A172 (cell line): Measurements from ENCODE around the gene CCDC141. TPM values are rescaled to one million over a fixed set of nuclear protein-coding genes. Genes with fewer than 3 reads are reported as not detected.
"Not testable (repeated sequence)": the region's sequence is repeated elsewhere in the genome, so short reads cannot be mapped to it uniquely, and the experiment has no call there.

Source experiments
- DNase-seq: peaks from one replicate; pipeline ENCODE4 v3.0.0-alpha.2; 2015; ENCODE audit warnings: low spot score
- total RNA-seq: library from RNA; depleted of rRNA; stranded (reverse); fragments of >200 nt; shearing (Covaris generic); gene quantifications from 2 replicates; pipeline ENCODE4 v1.2.3, GENCODE V29; 2014

Gene CCDC141
- total RNA-seq, 1 experiment from 2014 or later: 0.31 TPM

DNA sequence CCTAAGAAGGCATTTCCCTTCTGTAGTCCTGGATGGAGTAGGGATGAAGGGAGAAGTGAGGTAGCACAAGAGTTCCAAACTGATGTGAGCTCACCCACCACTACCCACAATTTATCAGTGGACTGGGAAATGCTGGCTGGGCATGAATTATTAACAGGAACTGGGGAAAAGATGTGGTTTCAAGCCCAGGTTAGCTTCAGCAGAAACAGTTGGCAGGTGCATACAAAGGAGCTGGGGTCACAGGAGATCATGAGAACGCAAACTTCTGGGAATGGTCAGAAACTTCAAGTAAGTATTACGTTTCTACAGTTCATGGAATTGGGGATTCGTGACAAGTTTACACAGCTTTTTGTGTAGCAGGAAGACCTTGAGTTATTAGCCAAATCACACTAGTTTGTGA is 5.4 kb downstream of the CCDC141 start:
- no peak for DNase-seq

- DNase-seq: no peak
These were observed 12.1 kb downstream of the CCDC141 start for GRCh38 chr2:179037807-179038206.

- DNase-seq: peak; percentile 11
These were observed 13.5 kb downstream of the CCDC141 start for GRCh38 chr2:179036353-179036905.

DNA sequence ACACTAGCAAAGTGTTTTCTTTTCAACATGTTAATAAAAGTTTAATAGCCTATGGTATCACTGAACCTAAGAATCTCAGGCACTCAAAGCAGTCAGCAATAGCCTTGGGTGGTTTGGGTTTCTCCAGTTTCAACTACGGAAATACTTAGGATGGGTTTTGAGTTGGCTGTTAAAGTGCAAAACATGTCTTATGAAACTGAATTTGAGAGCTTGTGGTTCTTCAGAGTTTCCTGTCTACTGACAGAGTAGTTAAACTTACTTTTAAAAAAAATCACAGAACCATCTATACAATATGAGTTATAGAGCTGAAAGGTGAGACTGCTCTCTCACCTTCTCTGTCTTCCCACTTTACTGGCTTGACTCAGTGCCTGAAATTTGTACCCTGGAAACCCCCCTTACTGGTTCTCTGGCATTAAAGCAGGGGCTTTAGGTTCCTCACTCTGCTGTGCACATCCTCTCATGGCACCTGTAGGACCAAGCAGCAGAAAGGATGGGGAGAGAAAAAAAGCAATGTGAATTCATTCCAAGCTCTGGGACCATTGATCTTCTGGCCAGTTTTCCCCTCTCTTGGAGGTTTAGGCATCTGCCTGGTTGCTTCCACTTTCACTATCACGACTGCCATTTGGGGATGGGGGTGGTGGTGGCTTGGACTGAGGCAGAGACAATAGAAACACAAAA is 18.1 kb downstream of the CCDC141 start:
- DNase-seq: no peak

DNA sequence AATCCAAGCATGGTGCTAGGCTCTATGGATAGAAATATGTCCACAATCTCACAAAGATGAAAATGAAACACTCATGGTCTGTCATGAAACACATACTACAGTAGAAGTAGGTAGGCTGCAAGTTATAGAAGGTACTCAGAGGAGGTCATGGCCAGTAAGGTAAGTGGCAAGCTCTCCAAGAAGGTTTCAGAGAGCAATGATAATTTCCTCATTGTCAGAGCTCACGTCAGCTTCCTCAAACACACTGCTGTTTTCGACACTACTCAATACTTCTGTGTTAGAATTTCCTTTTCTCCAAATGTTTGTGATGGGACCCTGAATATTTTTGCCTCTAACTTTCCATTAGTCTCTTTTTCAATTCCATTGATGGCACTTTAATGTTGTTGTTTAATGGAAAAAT is 25.5 kb downstream of the CCDC141 start:
- no peak for DNase-seq

- no peak for DNase-seq
These were observed 27.3 kb downstream of the CCDC141 start for GRCh38 chr2:179022685-179023084.

GRCh38 chr2:179021258-179021657 is 28.7 kb downstream of the CCDC141 start:
- no peak for DNase-seq

DNA sequence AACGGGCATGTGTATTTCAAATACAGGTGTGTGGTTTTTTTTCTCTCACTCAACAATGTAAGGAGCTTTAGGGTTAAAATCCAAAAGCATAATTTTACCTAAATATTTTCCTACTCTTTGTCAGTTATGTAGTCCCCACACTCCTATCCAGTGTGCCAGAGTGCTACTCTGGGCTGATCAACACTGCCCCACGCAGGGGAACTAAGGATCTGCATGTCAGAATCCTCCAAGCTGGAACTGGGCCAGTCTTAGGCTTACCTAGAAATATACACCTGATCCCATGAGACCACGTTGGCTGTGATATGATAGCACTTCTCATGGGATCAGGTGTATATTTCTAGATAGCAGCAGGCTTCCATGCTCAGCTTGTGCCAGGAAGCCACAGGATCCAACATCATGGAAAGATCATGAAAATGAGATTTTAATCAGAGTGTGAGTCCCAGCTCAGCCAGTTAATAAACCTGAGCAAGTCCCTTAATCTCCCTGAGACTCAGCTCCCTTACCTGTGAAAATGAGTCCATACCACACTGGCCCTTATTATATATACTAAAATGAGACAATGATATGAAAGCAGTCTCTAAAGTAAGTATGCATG is 29.7 kb downstream of the CCDC141 start:
- peak; percentile 27 for DNase-seq

- no peak for DNase-seq
These were observed 30.7 kb downstream of the CCDC141 start for GRCh38 chr2:179019260-179019659.

- DNase-seq: no peak
These were observed 32.1 kb downstream of the CCDC141 start for GRCh38 chr2:179017773-179018357.

- not testable (repeated sequence) for DNase-seq
These were observed 35.7 kb downstream of the CCDC141 start for GRCh38 chr2:179014189-179014588.

DNA sequence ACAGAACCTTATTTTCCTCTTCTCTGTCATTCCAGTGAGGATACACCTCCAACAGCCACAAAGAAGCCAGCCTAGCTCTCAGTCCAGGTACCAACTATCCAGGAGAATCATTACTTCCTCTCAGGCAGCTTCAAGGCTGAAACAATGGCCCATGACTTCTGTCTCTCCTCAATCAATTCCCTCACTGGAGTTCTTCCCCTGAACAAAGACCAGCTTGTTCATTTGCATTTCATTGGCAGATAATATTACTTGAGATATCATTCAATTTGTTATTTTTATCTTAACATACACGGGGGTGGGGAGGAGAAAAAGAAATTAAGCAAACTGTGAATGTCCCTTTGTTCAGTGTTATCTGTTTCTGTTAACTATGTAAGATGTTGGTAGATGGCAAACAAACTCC is 44.0 kb downstream of the CCDC141 start:
- no peak for DNase-seq

DNA sequence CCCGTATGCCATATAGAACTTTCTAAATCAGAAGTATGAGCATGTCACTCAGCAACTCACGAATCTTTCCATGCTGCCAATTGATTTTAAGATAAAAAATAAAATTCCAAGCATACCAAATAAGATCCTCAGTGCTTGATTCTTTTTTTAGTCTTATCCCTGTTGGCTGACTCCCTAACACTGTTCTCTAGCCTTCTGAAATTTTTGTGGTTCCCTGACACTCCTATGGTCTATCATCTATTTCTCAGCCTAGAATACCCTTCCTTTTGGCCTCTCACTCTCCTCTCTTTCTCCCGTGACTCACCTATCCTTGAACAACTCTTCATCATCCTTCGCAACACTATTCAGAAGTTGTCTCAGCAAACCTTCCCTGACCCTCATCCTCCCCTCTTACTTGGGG is 50.5 kb downstream of the CCDC141 start:
- DNase-seq: no peak

DNA sequence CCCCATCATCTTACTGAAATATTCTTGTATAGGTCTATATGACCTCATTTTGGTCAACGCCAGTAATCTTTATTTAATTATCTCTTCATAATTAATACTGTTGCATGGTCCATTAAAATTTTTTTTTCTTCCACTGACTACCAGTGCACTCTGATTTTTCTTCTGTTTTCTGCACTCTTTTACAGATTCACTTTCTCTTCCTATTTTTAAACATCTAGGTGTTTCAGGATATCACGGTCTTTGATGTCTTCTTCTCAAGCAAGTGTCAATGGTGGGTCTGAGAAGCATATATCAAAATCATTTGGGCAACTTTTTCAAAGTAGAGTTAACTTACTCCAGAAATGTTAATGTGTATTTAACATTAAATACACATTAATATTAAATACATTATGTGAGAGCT is 51.4 kb downstream of the CCDC141 start:
- no peak for DNase-seq

GRCh38 chr2:178997477-178997876 is 52.5 kb downstream of the CCDC141 start:
- no peak for DNase-seq

GRCh38 chr2:178997067-178997466 is 52.9 kb downstream of the CCDC141 start:
- DNase-seq: no peak

DNA sequence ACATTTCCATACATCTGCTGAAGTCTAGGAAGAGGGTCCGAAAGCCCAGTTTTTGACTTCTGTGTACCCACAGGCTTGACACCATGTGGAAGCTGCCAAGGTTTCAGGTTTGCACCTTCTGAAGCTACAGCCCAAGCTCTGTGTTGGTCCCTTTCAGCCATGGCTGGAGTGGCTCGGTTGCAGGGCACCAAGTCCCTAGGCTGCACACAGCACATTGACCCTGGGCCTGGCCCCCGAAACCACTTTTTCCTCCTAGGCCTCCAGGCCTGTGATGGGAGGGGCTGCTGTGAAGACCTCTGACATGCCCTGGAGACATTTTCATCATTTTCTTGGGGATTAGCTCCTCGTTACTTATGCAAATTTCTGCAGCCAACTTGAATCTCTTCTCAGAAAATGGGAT is 55.7 kb downstream of the CCDC141 start:
- DNase-seq: no peak

DNA sequence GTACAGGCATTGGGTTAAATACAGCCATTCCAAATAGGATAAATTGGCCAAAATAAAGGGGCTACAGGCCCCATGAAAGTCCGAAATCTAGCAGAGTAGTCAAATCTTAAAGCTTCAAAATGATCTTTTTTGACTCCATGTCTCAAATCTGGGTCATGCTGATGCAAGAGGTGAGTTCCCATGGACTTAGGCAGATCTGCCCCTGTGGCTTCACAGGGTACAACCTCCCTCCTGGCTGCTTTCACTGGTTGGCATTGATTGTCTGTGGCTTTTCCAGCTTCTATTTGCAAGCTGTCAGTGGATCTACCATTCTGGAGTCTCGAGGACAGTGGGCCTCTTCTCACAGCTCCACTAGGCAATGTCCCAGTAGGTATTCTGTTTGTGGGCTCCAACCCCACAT is 56.1 kb downstream of the CCDC141 start:
- no peak for DNase-seq

DNA sequence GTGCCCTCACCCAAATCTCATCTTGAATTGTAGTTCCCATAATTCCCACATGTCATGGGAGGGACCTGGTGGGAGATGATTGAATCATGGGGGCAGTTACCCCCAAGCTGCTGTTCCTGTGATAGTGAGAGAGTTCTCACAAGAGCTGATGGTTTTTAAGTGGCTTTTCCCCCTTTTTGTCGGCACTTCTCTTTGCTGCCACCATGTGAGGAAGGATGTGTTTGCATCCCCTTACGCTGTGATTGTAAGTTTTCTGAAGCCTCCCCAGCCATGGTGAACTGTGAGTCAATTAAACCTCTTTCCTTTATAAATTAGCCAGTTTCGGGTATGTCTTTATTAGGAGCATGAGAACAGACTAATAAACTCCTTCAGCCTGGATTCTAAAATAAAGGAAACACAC is 57.2 kb downstream of the CCDC141 start:
- peak; percentile 9 for DNase-seq

DNA sequence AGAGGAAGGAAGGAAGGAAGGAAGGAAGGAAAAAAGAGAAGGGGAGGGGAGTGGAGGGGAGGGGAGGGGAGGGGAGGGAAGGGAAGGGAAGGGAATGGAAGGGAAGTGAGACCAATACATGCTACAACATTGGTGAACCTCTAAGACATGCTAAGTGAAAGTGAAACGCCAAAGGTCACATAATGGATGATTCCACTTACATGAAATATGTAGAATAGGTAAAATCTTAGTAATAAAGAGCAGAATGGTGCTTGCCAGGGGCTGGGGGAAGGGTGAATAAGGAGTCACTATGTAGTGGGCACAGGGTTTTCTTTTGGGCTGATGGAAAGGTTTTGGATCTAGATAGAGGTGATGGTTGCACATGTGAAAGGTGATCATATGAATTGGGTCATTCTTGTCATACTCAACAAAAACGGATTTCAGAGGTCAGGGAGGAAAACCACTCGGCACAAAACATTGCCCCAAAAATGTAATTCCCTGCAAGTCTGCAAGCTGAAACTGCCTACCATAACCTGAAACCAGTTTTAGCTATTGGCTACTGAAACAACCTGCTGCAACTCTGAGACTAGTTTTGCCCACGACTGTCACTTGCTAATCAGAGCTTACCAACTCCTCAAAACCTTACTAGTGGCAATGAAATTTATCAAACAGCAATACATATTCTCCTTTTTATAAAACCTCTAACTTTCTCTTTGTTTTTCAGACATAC is 59.2 kb downstream of the CCDC141 start:
- no peak for DNase-seq

DNA sequence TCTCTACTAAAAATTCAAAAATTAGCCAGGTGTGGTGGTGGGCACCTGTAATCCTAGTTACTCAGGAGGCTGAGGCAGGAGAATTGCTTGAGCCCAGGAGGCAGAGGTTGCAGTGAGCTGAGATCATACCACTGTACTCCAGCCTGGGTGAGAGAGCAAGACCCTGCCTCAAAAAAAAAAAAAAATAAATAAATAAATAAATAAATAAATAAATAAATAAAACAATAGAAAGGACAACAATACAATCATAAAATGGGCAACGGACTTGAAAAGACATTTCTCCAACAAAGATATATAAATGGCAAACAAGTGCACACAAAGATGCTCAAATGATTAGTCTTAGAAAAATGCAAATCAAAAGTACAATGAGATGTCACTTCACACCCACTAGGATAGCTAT is 60.5 kb downstream of the CCDC141 start:
- not testable (repeated sequence) for DNase-seq

GRCh38 chr2:178982652-178983051 is 67.3 kb downstream of the CCDC141 start:
- not testable (repeated sequence) for DNase-seq
